ENCODE measurements around the gene CAPN15.

DNA sequence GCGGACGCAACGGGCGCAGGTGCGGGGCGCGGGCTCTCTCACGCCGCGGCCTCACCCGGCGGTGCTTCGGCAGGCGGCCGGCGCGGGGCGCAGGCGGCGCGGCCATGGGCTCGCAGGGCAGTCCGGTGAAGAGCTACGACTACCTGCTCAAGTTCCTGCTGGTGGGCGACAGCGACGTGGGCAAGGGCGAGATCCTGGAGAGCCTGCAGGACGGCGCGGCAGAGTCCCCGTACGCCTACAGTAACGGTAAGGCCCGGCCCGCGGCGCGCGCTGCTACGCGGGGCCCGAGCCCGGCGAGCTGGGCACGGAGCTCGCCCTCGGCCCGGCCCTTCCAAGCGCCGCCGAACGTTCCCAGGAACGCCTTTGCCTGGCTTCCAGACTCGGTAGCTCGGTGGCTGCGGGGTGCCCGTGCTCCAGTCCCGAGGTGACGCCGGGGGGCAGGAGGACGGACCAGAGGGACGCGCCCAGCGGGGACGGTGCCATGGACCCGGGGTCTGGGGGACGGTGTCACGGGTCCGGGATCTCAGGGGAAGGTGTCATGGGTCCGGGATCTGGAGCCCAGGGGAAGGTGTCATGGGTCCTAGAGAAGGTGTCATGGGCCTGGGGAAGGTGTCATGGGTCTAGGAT is 62.8 kb downstream of the CAPN15 start:
- TF ChIP-seq CTCF (IDR thresholded peaks at IDR 0.05 in 4 of 5, conservative IDR thresholded peaks at IDR 0.05 in 1 of 5) (no peak), POLR2A (IDR thresholded peaks at IDR 0.05) (peak; percentile 82 to 85)
